ENCODE results near the gene RPS6KA3. TPM values are rescaled to one million over a fixed set of nuclear protein-coding genes. Genes with fewer than 3 reads are reported as not detected.
A peak's percentile ranks its signal among the peaks of the same experiment; 100 is the strongest.

RPS6KA3 gene
- total RNA-seq, 1 donor from 2014 or later: 50.9 TPM

DNA sequence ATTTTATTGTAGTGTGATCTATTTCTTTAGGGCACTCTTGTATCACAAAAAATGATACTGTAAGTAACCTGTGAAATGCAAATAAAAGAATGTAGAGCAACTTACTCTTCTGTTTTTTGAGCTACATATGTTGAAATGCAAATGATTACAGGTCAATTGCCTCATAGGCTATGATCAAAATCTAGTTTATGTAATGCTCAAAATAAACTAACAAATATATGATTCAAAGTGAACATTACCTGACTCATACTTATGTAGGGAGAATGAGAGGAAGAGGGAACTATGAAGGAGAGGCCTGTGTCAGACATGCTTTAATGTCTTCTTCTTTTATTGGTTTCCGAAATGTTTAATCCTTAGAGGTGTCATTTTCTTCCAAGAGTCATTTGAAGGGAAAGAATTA, 5.0 kb upstream of the RPS6KA3 start:
- H3K27me3 Mint-ChIP-seq (ENCODE audit: unreplicated experiment): peaks cover 2% of the 10 kb centered on the region
- TF ChIP-seq, protein P1, sequence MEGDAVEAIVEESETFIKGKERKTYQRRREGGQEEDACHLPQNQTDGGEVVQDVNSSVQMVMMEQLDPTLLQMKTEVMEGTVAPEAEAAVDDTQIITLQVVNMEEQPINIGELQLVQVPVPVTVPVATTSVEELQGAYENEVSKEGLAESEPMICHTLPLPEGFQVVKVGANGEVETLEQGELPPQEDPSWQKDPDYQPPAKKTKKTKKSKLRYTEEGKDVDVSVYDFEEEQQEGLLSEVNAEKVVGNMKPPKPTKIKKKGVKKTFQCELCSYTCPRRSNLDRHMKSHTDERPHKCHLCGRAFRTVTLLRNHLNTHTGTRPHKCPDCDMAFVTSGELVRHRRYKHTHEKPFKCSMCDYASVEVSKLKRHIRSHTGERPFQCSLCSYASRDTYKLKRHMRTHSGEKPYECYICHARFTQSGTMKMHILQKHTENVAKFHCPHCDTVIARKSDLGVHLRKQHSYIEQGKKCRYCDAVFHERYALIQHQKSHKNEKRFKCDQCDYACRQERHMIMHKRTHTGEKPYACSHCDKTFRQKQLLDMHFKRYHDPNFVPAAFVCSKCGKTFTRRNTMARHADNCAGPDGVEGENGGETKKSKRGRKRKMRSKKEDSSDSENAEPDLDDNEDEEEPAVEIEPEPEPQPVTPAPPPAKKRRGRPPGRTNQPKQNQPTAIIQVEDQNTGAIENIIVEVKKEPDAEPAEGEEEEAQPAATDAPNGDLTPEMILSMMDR (IDR thresholded peaks at IDR 0.05; ENCODE audit: unreplicated experiment): no peak
- H3K36me3 Mint-ChIP-seq (ENCODE audit: low read depth, unreplicated experiment): no peaks in the 10 kb centered on the region
- DNase-seq (ENCODE audit: low spot score): no peak
- H3K4me1 Mint-ChIP-seq (ENCODE audit: unreplicated experiment): no peaks in the 10 kb centered on the region
- H3K9me3 Mint-ChIP-seq (ENCODE audit: unreplicated experiment): no peaks in the 10 kb centered on the region
- no peak overlapping the region for H3K27ac Mint-ChIP-seq (ENCODE audit: unreplicated experiment)
- H3K4me3 Mint-ChIP-seq (ENCODE audit: unreplicated experiment): no peak overlapping the region

DNA sequence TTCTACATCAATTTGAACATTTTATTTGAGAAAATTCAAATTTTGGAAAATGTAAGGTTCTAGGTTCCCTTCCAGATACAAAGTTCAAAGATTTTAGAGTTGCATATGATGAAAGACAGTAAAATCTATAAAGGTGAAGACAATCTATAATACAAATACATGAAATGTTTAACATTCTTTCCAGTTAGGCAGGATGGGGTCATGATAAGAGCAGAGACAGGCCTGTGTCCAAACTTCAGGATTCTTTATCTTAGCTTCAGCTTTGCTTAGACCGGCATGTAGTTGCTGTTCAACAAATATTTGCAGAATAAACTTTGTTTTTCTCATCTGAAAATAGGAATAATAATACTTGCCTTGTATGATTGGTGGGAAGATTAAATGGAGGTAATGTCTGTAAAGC, 4.5 kb upstream of the RPS6KA3 start:
- H3K4me1 Mint-ChIP-seq (ENCODE audit: unreplicated experiment): no peaks in the 10 kb centered on the region
- no peak for DNase-seq (ENCODE audit: low spot score)
- H3K4me3 Mint-ChIP-seq (ENCODE audit: unreplicated experiment): no peak overlapping the region
- no peak overlapping the region for H3K27ac Mint-ChIP-seq (ENCODE audit: unreplicated experiment)
- peaks cover 2% of the 10 kb centered on the region for H3K27me3 Mint-ChIP-seq (ENCODE audit: unreplicated experiment)
- no peaks in the 10 kb centered on the region for H3K36me3 Mint-ChIP-seq (ENCODE audit: low read depth, unreplicated experiment)
- no peaks in the 10 kb centered on the region for H3K9me3 Mint-ChIP-seq (ENCODE audit: unreplicated experiment)
- TF ChIP-seq, protein P1 (IDR thresholded peaks at IDR 0.05; ENCODE audit: unreplicated experiment): no peak

DNA sequence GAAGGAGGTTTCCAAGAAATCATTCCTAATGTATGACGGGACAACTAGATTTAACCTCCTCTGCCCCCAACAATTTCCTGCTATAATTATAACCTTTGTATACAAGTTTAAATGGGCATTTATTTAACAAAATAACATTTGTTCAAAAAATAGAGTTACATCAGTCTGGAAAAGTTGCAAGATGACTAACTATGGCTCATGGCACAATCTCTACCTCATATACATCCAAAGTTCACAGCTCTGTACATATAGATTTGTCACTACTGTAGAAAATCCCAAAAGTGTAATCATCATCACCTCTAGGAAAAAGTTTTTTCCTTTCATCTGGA, 3.8 kb upstream of the RPS6KA3 start:
- H3K4me3 Mint-ChIP-seq (ENCODE audit: unreplicated experiment): no peak overlapping the region
- H3K27me3 Mint-ChIP-seq (ENCODE audit: unreplicated experiment): peaks cover 2% of the 10 kb centered on the region
- H3K27ac Mint-ChIP-seq (ENCODE audit: unreplicated experiment): no peak overlapping the region
- H3K4me1 Mint-ChIP-seq (ENCODE audit: unreplicated experiment): no peaks in the 10 kb centered on the region
- H3K36me3 Mint-ChIP-seq (ENCODE audit: low read depth, unreplicated experiment): no peaks in the 10 kb centered on the region
- H3K9me3 Mint-ChIP-seq (ENCODE audit: unreplicated experiment): no peaks in the 10 kb centered on the region
- no peak for DNase-seq (ENCODE audit: low spot score)
- TF ChIP-seq, protein P1 (IDR thresholded peaks at IDR 0.05; ENCODE audit: unreplicated experiment): no peak

DNA sequence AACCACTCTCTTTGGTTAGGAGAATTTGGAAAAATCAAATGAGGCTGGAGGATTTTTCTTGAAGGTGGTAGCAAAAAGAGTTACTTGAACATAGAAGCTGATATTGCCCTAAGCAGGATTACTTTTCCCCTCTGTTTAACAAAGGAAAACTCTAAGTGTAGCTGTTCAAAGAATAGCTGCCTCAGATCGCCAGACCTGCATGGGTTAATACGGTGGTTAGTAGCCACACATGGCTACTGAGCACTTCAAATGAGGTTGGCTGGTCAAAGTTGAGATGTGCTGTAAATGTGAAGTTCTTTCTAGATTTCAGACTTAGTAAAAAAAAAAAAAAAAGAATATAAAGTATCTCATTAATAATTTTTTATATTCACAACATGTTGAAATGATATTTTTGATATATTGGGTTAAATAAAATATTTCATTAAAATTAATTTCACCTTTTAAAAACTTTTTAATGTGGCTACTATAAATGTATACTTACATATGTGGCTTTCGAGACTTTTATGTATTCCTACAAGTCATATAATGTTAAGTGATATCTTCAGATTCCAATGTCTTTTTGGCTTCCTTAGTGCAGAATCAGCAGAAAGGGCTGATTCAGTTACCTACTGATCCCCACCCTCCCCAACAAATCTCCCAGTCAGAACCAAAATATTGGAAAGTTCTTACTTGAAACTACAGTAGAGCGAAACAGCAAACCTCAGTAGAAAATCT, 3.3 kb upstream of the RPS6KA3 start:
- TF ChIP-seq, protein P1 (IDR thresholded peaks at IDR 0.05; ENCODE audit: unreplicated experiment): no peak
- Mint-ChIP-seq H3K9me3 (ENCODE audit: unreplicated experiment) (no peaks in the 10 kb centered on the region), H3K4me1 (ENCODE audit: unreplicated experiment) (peaks cover 3% of the 10 kb centered on the region), H3K4me3 (ENCODE audit: unreplicated experiment) (no peak overlapping the region), H3K27ac (ENCODE audit: unreplicated experiment) (no peak overlapping the region), H3K36me3 (ENCODE audit: low read depth, unreplicated experiment) (no peaks in the 10 kb centered on the region), H3K27me3 (ENCODE audit: unreplicated experiment) (peaks cover 6% of the 10 kb centered on the region)
- DNase-seq (ENCODE audit: low spot score): no peak

DNA sequence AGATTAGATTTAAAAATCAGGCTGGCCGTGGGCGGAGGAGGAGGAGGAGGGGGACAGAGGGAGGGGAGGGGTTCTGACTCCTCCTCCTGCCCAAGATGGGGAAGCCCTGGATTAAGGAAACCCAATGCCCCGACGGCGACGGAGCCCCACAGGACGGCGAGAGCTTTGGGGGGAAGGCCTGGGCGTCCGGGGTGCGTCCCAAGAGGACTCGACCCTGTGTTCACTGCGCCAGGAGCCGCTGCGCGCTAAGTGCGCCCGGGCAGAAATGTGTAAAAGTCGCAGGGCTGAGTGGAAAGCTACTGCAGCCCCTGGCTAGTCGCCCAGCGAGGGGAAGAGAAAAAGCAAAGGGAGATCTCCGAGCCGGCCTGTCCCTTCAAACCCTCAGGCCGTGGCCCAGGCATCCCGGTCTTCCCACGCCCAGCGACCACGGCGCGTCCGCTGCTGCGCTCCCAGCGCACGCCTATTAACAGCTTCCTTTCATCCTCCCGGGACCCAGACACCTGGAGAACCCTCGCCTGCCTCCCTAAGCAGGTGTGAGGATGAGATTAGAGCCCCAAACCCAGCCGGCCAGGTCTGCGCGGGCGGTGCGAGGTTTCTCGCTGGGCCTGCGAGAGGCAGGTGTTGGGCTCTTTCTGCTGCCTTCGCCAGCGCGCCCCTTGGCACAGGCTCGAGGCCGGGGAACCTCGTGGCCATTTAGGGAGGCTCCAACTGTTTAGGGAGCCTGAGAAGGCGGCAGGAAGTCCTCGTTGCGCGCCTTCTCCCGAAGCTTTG, 1.4 kb upstream of the RPS6KA3 start:
- Mint-ChIP-seq H3K36me3 (ENCODE audit: low read depth, unreplicated experiment) (no peaks in the 10 kb centered on the region), H3K27me3 (ENCODE audit: unreplicated experiment) (peaks cover 8% of the 10 kb centered on the region), H3K9me3 (ENCODE audit: unreplicated experiment) (no peaks in the 10 kb centered on the region), H3K4me1 (ENCODE audit: unreplicated experiment) (peaks cover 8% of the 10 kb centered on the region), H3K4me3 (ENCODE audit: unreplicated experiment) (no peak overlapping the region), H3K27ac (ENCODE audit: unreplicated experiment) (no peak overlapping the region)
- DNase-seq (ENCODE audit: low spot score): peak; percentile 21
- TF ChIP-seq, protein P1 (IDR thresholded peaks at IDR 0.05; ENCODE audit: unreplicated experiment): no peak
